ENCODE data around the gene EEF1A1.

DNA sequence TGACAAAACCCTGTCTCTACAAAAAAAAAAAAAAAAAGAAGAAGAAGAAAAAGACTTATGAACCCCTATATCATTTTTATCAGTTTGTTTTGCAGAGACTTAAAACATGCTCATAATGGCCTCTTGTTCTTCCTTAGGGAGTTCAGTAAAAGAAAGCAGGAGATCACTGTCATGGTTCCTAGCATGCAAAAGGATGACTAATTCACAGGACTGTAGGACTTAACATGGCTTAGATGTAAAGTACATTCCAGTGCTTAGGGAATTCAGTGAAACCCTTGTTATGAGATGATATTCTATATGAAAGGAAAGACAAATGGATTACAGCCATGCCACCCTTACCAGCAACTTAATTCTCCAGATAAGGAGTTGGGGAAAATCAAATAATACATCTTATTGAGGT is 29.5 kb downstream of the EEF1A1 start:
- TF ChIP-seq, protein P1, sequence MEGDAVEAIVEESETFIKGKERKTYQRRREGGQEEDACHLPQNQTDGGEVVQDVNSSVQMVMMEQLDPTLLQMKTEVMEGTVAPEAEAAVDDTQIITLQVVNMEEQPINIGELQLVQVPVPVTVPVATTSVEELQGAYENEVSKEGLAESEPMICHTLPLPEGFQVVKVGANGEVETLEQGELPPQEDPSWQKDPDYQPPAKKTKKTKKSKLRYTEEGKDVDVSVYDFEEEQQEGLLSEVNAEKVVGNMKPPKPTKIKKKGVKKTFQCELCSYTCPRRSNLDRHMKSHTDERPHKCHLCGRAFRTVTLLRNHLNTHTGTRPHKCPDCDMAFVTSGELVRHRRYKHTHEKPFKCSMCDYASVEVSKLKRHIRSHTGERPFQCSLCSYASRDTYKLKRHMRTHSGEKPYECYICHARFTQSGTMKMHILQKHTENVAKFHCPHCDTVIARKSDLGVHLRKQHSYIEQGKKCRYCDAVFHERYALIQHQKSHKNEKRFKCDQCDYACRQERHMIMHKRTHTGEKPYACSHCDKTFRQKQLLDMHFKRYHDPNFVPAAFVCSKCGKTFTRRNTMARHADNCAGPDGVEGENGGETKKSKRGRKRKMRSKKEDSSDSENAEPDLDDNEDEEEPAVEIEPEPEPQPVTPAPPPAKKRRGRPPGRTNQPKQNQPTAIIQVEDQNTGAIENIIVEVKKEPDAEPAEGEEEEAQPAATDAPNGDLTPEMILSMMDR (IDR thresholded peaks at IDR 0.05; ENCODE audit: insufficient read depth, low read length) = no peak
- TF ChIP-seq SPI1 (IDR thresholded peaks at IDR 0.05; ENCODE audit: borderline replicate concordance, low read depth) = no peak
- TF ChIP-seq, protein P2, sequence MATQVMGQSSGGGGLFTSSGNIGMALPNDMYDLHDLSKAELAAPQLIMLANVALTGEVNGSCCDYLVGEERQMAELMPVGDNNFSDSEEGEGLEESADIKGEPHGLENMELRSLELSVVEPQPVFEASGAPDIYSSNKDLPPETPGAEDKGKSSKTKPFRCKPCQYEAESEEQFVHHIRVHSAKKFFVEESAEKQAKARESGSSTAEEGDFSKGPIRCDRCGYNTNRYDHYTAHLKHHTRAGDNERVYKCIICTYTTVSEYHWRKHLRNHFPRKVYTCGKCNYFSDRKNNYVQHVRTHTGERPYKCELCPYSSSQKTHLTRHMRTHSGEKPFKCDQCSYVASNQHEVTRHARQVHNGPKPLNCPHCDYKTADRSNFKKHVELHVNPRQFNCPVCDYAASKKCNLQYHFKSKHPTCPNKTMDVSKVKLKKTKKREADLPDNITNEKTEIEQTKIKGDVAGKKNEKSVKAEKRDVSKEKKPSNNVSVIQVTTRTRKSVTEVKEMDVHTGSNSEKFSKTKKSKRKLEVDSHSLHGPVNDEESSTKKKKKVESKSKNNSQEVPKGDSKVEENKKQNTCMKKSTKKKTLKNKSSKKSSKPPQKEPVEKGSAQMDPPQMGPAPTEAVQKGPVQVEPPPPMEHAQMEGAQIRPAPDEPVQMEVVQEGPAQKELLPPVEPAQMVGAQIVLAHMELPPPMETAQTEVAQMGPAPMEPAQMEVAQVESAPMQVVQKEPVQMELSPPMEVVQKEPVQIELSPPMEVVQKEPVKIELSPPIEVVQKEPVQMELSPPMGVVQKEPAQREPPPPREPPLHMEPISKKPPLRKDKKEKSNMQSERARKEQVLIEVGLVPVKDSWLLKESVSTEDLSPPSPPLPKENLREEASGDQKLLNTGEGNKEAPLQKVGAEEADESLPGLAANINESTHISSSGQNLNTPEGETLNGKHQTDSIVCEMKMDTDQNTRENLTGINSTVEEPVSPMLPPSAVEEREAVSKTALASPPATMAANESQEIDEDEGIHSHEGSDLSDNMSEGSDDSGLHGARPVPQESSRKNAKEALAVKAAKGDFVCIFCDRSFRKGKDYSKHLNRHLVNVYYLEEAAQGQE (IDR thresholded peaks at IDR 0.05; ENCODE audit: insufficient replicate concordance, low read depth) = no peak
- no peak for TF ChIP-seq POLR2AphosphoS5 (IDR thresholded peaks at IDR 0.05; ENCODE audit: low read depth)
- no peak for TF ChIP-seq GABPA (IDR thresholded peaks at IDR 0.05; ENCODE audit: low read depth)

All from HL-60 (cell line).